Pons (tissue), 1 donor: Measurements from ENCODE around the gene TNIK.

Experiments
- DNase-seq: peaks from one replicate; pipeline ENCODE4 v3.0.0-alpha.2; 2016; ENCODE audit warnings: low spot score

TNIK gene

DNA sequence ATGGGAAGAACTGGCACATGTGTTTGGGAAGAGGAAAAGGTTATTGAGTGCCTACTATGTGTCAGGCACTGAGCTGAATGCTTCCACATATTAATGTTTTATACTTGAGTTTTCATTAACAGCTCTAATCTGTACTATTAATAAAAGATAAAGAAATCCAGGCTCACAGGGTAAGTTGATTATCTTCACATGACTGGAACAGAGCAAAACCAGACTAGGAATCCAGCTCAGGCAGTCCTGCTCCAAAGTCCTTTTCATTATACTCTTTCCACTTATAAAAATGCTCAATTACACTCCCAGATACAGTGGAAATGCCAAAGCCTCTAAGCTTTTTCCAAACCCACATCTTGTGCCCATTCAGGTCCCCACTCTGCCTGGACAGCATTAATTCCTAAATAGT, 97.6 kb downstream of the TNIK start:
- DNase-seq = no peak

DNA sequence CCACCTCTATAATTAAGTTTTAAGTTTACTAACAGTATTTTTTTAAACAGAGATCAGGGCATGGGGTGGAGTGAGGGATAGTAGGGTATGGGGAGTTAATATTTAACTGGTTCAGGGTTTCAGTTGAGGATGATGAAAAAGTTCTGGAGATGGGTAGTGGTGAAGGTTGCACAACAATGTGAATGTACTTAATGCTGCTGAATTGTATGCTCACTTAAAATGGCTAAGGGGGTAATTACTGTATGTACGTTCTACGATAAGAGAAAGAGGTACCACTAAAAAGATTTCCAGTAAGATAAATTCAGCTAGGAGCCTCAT, 101.4 kb downstream of the TNIK start:
- DNase-seq = no peak

- no peak for DNase-seq
Measured at GRCh38 chr3:171358181-171358880, 101.9 kb downstream of the TNIK start.

- no peak for DNase-seq
Measured at GRCh38 chr3:171357721-171358120, 102.5 kb downstream of the TNIK start.

GRCh38 chr3:171356251-171356650, 104.0 kb downstream of the TNIK start:
- DNase-seq = no peak

GRCh38 chr3:171354706-171355582, 105.3 kb downstream of the TNIK start:
- no peak for DNase-seq

GRCh38 chr3:171354049-171354705, 106.0 kb downstream of the TNIK start:
- no peak for DNase-seq

GRCh38 chr3:171353423-171353822, 106.8 kb downstream of the TNIK start:
- DNase-seq = no peak

DNA sequence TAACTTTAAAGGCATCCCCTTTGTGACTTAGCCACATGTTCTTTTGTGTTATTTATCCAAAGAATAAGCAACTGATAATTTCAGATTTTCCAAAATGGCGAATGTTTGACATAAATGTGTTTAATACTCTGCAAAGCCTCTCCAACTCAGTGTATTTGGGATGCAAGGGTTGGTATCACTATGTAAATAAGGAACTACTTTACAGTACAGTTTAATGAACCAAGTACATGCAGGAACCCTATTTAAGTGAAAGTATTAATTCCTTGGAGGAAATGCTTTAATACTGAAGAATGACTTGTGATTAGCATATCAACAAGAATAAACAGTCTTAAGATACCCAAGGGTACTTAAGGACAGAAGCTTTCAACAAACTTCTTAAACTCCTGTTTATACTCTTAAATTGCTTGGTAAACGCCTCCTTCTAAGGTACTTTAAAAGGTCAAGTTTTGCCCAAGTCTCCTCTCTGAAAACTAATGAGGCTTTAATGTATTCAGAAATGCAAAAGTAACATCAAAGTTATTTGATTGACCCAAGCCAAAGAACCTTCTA, 107.7 kb downstream of the TNIK start:
- DNase-seq = no peak

- DNase-seq = no peak
Measured at GRCh38 chr3:171351676-171352075, 108.5 kb downstream of the TNIK start.

DNA sequence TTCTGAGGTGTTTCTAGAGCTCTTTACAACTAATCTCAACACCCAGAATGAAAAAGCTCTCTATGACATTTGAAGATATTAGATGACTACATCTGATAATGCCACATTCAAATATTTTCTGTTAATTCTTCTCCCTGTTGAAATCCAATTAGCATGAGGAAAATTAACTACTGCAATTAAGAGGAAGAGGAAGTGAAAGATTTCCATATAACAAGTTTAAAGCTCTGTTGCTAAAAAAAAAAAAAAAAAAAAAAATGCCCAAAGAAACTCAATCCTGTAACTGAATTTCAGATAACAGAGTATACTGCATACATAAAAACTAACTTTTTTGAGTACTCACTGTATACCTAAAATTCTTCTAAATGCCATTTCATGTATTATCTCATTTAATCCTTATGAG, 109.8 kb downstream of the TNIK start:
- DNase-seq = no peak

DNA sequence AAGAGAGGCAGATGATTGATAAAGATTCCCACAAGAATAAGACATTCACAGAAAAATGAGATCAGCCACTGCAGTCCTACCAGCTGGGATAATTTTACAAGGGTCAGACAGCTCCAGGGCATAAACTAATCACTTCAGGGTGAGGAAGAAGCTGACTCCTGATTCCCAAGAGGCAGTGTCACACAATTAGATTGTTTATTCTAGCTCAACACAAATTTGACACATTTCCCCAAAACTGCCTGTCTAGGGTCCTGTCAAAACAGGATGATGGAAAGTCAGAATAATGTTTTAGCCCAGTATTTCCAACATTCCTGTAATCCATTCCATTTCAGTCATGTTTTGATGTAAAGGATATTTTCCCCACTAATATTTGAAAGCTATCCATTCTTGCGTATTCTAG, 110.8 kb downstream of the TNIK start:
- no peak for DNase-seq

DNA sequence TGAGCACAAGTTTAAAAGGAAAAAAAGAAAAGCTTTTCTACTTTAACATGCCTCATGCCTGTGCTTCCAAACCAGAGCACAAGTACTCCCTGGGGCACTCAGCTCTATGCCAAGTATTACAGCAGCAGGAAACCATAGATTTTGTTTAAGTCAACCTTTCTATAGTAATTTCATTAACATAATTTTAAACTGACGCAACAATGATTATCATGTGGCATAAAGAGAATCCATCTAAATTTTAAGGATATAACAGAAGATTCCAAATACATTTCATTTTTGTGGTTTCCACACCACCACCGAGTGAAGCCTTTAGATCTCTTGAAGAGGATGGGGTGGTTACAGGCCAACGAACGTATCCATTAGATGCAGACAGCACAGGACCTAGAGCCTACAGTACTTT, 112.1 kb downstream of the TNIK start:
- DNase-seq = no peak

GRCh38 chr3:171347301-171348039, 112.7 kb downstream of the TNIK start:
- DNase-seq = peak; percentile 46

DNA sequence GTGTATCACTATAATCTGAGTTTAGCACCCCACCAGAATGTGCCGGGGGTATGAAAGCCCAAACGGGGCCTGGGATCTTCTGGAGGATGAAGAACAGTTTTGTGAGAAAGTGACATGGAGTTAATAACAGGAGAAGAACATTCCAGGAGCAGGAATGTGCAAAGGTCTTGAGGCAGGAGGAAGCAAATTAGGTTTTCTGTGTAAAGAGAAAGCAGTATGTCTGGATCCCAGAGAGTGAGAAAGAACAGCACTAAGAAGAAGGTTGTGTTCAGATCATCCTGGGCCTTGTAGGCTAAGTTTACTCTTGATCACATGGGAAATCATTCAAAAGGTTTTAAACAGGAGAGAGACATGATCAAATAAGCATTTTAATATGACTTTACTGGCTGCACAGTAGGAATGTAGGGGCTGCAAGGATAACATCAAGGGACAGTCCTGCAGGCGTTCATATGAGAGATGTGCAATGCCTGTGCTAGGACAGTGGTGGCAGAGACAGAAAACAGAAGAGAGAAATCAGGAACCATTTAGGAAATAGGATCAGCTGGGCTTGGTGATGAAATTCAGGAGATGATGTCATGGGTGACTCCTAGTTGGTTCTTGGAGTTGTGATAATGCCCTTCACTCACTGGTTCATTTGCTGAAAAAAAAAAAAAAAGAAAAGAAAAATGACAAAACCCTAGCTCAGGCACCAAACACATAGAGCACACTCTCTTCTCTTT, 113.5 kb downstream of the TNIK start:
- DNase-seq = peak; percentile 31

DNA sequence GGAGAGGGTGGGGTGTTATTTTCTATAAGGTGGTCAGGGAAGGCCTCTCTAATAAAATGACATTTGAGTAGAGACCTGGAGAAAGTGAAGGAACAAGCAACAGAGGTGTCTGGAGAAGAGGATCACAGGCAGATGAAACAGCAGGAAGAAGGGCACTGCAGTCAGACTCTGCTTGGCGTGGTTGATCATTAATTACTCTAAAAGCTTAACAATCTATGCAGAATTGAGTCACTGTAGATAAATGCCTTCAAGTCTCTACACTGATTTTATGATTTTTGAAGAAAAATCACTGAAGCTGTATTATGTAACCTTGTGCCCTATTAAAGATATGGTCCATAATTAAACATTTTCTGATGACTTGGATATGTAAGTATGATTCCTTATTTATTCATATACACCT, 114.2 kb downstream of the TNIK start:
- DNase-seq = no peak

DNA sequence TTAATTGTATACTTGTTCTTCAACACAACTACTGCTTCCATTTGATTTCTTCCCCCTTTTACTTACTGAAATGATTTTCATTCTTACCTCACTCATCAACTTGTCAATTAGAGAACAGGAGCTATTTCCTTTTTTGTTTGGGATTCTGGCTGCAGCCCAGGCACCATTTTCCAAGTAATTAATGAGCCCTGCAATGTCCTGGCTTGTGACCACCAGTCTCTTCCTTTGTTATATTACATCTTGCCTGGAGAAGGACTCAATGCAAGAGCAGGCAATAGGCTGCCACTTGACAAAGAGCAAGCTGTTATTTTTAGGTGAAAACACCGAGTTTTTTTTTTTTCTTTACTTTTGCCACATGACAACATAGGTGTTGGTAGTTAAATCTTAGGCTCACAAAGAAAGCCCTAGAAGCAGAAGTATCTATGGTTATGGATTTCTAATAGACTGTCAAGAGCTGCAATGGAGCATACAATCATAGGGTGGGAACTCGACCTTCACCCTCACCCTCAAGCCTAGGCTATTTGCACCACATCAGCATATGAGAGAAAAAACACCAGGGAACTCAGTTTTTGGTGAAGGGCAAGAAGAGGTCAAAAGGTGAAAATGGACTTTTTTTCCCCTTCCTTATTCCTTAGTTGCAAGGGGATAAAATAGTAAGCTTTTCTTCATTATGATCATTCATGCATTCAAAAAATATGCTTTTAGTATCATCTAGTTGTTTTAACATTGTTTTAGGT, 114.9 kb downstream of the TNIK start:
- no peak for DNase-seq

- no peak for DNase-seq
Measured at GRCh38 chr3:171343693-171344092, 116.5 kb downstream of the TNIK start.

- no peak for DNase-seq
Measured at GRCh38 chr3:171342783-171343420, 117.3 kb downstream of the TNIK start.

- DNase-seq = no peak
Measured at GRCh38 chr3:171342200-171342599, 118.0 kb downstream of the TNIK start.
